ENCODE measurements around the gene TMEM132E. TPM values are rescaled to one million over a fixed set of nuclear protein-coding genes. Genes with fewer than 3 reads are reported as not detected.

The TMEM132E gene
- total RNA-seq, 2 experiments from 2014 or later, result not detected

- Mint-ChIP-seq H3K4me3 (no peak overlapping the region), H3K9me3 (no peaks in the 10 kb centered on the region), H3K27me3 (peaks cover 38% of the 10 kb centered on the region), H3K27ac (no peak overlapping the region), H3K4me1 (ENCODE audit: low read depth) (no peaks in the 10 kb centered on the region), H3K36me3 (no peaks in the 10 kb centered on the region)
- ChIA-PET CTCF (no interaction called here), POLR2A (no interaction called here)
- intact Hi-C loops (cut with micrococcal nuclease), result no loop called here
- DNase-seq, result no peak
Measured at GRCh38 chr17:34589120-34589965, 10.0 kb downstream of the TMEM132E start.

- intact Hi-C loops (cut with micrococcal nuclease), result no loop called here
- Mint-ChIP-seq H3K9me3 (no peaks in the 10 kb centered on the region), H3K27ac (no peak overlapping the region), H3K36me3 (no peaks in the 10 kb centered on the region), H3K4me1 (ENCODE audit: low read depth) (no peaks in the 10 kb centered on the region), H3K4me3 (no peak overlapping the region), H3K27me3 (peaks cover 30% of the 10 kb centered on the region)
- DNase-seq, result no peak
- POLR2A ChIA-PET, result no interaction called here
- CTCF ChIA-PET, result no interaction called here
Measured at GRCh38 chr17:34592002-34592401, 12.6 kb downstream of the TMEM132E start.

- CTCF ChIA-PET, result interaction anchor here (0.6 to 1.4 kb wide), 3 partner anchors 41 to 177 kb away, joined by 3 to 4 read pairs (median 3); no protein-coding TSS in a partner anchor
Measured at GRCh38 chr17:34596920-34597319, 17.5 kb downstream of the TMEM132E start.

DNA sequence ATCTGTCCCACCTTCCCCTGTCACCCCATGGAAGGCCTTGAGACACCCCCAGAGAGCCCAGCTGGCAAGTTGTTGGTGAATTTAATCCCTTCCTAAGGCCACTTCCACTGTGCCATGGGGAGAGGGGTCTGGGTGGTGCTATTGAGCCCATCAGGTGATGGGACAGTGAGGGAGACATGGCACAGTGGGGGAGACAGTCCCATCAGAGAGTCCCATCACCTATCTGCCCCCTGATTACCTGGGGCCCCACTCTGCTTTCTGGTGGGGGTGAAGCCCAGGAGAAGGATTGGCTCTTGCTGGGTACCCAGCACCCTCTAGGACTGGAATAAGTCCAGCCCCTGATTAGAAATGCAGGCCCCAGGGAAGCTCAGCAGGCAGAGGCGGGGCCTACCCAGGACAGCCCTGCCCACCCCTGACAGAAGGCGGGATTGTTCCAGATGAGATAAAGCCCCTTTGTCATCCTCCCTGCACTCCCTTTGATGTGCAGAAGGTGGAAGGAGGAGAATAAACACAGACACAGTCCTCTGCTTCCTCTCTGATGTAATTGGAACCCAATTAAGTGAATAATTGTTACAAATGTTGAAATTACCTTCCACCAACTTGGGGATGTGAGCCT lies 18.9 kb downstream of the TMEM132E start:
- H3K27me3 Mint-ChIP-seq, result peaks cover 12% of the 10 kb centered on the region
- H3K27ac Mint-ChIP-seq, result no peak overlapping the region
- no peaks in the 10 kb centered on the region for H3K4me1 Mint-ChIP-seq (ENCODE audit: low read depth)
- ChIA-PET POLR2A (no interaction called here), CTCF (no interaction called here)
- intact Hi-C loops (cut with micrococcal nuclease), result no loop called here
- no peak for DNase-seq
- no peak overlapping the region for H3K4me3 Mint-ChIP-seq
- H3K9me3 Mint-ChIP-seq, result no peaks in the 10 kb centered on the region
- H3K36me3 Mint-ChIP-seq, result no peaks in the 10 kb centered on the region

More at GRCh38 chr17:34596920-34597319, 17.5 kb downstream of the TMEM132E start:
- no peaks in the 10 kb centered on the region for H3K9me3 Mint-ChIP-seq
- no peak overlapping the region for H3K27ac Mint-ChIP-seq
- no peaks in the 10 kb centered on the region for H3K4me1 Mint-ChIP-seq (ENCODE audit: low read depth)
- intact Hi-C loops (cut with micrococcal nuclease), result no loop called here
- POLR2A ChIA-PET, result no interaction called here
- H3K27me3 Mint-ChIP-seq, result peaks cover 12% of the 10 kb centered on the region
- H3K4me3 Mint-ChIP-seq, result no peak overlapping the region
- H3K36me3 Mint-ChIP-seq, result no peaks in the 10 kb centered on the region
- DNase-seq, result no peak

DNA sequence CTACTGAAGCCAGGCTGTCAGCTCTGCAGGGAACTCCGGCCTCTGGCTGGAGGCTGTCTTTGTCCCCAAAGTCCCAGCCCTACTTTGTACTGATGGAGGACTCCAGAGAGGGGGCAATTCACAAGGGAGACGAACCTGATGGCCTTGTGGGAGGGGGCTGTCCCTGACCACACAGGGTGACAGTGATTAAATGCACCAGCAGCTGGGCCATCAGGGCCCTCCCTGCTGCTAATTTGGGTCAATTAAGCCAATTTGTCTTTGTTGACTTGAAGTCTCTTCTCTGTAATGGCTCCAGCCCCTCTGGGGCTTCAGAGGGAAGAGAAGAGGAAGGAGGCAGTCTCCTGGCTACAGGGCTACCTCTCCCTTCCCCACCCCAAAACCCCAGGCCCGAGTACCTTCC lies 22.0 kb downstream of the TMEM132E start:
- Mint-ChIP-seq H3K27me3 (peaks cover 4% of the 10 kb centered on the region), H3K4me3 (no peak overlapping the region), H3K36me3 (no peaks in the 10 kb centered on the region), H3K27ac (no peak overlapping the region), H3K9me3 (no peaks in the 10 kb centered on the region), H3K4me1 (ENCODE audit: low read depth) (no peaks in the 10 kb centered on the region)
- DNase-seq, result no peak
- intact Hi-C loops (cut with micrococcal nuclease), result no loop called here
- ChIA-PET POLR2A (no interaction called here), CTCF (no interaction called here)

GRCh38 chr17:34603974-34604373 lies 24.6 kb downstream of the TMEM132E start:
- POLR2A ChIA-PET, result no interaction called here
- CTCF ChIA-PET, result interaction anchor here (1.8 kb wide), 1 partner anchor 34 kb away, joined by 6 read pairs; no protein-coding TSS in a partner anchor
- Mint-ChIP-seq H3K36me3 (no peaks in the 10 kb centered on the region), H3K4me1 (ENCODE audit: low read depth) (no peaks in the 10 kb centered on the region), H3K9me3 (no peaks in the 10 kb centered on the region), H3K27ac (no peak overlapping the region), H3K4me3 (no peak overlapping the region), H3K27me3 (peaks cover 15% of the 10 kb centered on the region)
- intact Hi-C loops (cut with micrococcal nuclease), result no loop called here
- DNase-seq, result no peak

- H3K4me3 Mint-ChIP-seq, result no peak overlapping the region
- H3K36me3 Mint-ChIP-seq, result no peaks in the 10 kb centered on the region
- H3K9me3 Mint-ChIP-seq, result no peaks in the 10 kb centered on the region
- H3K27me3 Mint-ChIP-seq, result peaks cover 36% of the 10 kb centered on the region
- intact Hi-C loops (cut with micrococcal nuclease), result no loop called here
- no peak overlapping the region for H3K27ac Mint-ChIP-seq
- POLR2A ChIA-PET, result no interaction called here
- CTCF ChIA-PET, result interaction anchor here (1.1 kb wide), 1 partner anchor 31 kb away, joined by 3 read pairs; no protein-coding TSS in a partner anchor
- DNase-seq, result no peak
- no peaks in the 10 kb centered on the region for H3K4me1 Mint-ChIP-seq (ENCODE audit: low read depth)
Measured at GRCh38 chr17:34606763-34607162, 27.4 kb downstream of the TMEM132E start.

DNA sequence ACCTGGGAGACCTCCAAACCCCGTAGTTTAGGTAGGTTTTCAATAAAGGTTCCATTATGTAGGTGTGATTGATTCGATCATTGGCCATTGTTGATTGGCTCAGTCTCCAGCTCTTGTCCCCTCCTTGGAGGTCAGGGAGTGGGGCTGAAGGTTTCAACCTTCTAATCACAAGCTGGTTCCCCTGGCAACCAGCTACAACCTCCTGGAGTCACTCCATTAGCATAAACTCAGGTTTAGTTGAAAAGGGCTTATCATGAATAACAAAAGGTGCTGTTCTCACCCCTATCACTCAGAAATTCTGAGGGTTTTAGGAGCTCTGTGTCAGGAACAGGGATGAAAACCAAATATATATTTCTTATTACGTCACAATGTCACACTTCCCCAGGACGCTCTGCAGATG lies 28.5 kb downstream of the TMEM132E start:
- no peak for DNase-seq
- ChIA-PET POLR2A (no interaction called here), CTCF (no interaction called here)
- intact Hi-C loops (cut with micrococcal nuclease), result no loop called here
- Mint-ChIP-seq H3K27me3 (peaks cover 41% of the 10 kb centered on the region), H3K4me3 (no peak overlapping the region), H3K27ac (no peak overlapping the region), H3K9me3 (no peaks in the 10 kb centered on the region), H3K4me1 (ENCODE audit: low read depth) (no peaks in the 10 kb centered on the region), H3K36me3 (no peaks in the 10 kb centered on the region)

GRCh38 chr17:34609210-34609609 lies 29.8 kb downstream of the TMEM132E start:
- H3K27me3 Mint-ChIP-seq, result peaks cover 41% of the 10 kb centered on the region
- no peak overlapping the region for H3K27ac Mint-ChIP-seq
- DNase-seq, result no peak
- ChIA-PET POLR2A (no interaction called here), CTCF (no interaction called here)
- intact Hi-C loops (cut with micrococcal nuclease), result no loop called here
- no peaks in the 10 kb centered on the region for H3K36me3 Mint-ChIP-seq
- H3K9me3 Mint-ChIP-seq, result no peaks in the 10 kb centered on the region
- no peaks in the 10 kb centered on the region for H3K4me1 Mint-ChIP-seq (ENCODE audit: low read depth)
- no peak overlapping the region for H3K4me3 Mint-ChIP-seq

GRCh38 chr17:34610039-34610438 lies 30.7 kb downstream of the TMEM132E start:
- Mint-ChIP-seq H3K4me1 (ENCODE audit: low read depth) (no peaks in the 10 kb centered on the region), H3K27ac (no peak overlapping the region), H3K9me3 (no peaks in the 10 kb centered on the region), H3K36me3 (no peaks in the 10 kb centered on the region), H3K4me3 (no peak overlapping the region), H3K27me3 (peaks cover 46% of the 10 kb centered on the region)
- intact Hi-C loops (cut with micrococcal nuclease), result no loop called here
- ChIA-PET CTCF (interaction anchor here (1.0 kb wide), 1 partner anchor 28 kb away, joined by 3 read pairs; no protein-coding TSS in a partner anchor), POLR2A (no interaction called here)
- DNase-seq, result no peak

GRCh38 chr17:34610506-34610905 lies 31.1 kb downstream of the TMEM132E start:
- H3K27ac Mint-ChIP-seq, result no peak overlapping the region
- H3K27me3 Mint-ChIP-seq, result peaks cover 46% of the 10 kb centered on the region
- no peak overlapping the region for H3K4me3 Mint-ChIP-seq
- DNase-seq, result no peak
- H3K4me1 Mint-ChIP-seq (ENCODE audit: low read depth), result no peaks in the 10 kb centered on the region
- no peaks in the 10 kb centered on the region for H3K9me3 Mint-ChIP-seq
- intact Hi-C loops (cut with micrococcal nuclease), result no loop called here
- no peaks in the 10 kb centered on the region for H3K36me3 Mint-ChIP-seq
- CTCF ChIA-PET, result interaction anchor here (1.0 kb wide), 1 partner anchor 28 kb away, joined by 3 read pairs; no protein-coding TSS in a partner anchor
- POLR2A ChIA-PET, result no interaction called here

DNA sequence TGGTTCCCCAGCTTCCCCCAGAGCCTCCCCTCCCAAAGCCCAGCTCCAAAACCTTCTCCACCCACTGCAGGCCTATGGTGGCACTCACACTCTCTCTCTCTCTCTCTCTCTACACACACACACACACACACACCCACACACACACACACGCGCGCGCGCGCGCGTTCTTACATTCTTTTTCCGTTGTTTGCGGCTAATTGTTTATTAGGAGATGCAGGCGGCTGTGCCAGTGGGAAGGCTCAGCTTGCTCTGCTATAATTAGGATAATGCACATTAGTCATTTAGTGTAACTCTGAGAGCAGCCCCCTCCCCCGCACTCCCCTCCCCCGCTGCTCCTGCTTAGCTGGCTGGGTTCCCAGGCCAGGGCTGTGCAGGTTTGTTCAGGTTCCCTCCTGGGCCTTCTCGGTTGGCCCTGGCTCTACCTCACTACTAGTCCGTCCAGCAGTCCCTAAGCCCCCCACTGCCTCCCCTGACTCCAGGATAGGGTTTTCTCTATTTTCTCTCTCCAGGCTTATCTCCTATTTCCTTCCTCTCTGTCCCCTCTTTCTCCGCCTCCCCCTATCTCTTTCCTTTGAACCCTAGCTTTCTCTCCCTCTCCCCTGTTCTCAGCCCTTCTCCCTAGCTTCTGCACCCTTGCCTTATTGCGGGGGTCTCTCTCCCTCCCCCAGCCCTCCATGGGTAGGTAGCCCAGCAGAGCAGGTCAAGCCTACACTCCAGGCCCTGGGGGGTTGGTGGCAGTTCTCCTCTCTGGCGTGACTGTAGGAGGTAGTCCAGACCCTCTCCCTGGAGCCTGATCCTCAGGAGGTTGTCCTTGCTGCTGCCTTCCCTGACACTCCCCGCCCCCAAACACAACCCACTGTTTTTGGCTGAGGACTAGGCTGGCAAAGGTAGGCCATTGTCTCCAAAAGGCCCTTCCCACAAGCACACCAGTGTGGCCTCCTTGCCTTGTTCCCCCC lies 34.0 kb downstream of the TMEM132E start:
- H3K27me3 Mint-ChIP-seq, result peaks cover 38% of the 10 kb centered on the region
- H3K9me3 Mint-ChIP-seq, result no peaks in the 10 kb centered on the region
- intact Hi-C loops (cut with micrococcal nuclease), result no loop called here
- no peak overlapping the region for H3K27ac Mint-ChIP-seq
- no peaks in the 10 kb centered on the region for H3K4me1 Mint-ChIP-seq (ENCODE audit: low read depth)
- POLR2A ChIA-PET, result interaction anchor here (0.6 kb wide), 1 partner anchor 13 kb away, joined by 3 read pairs; no protein-coding TSS in a partner anchor
- H3K4me3 Mint-ChIP-seq, result no peak overlapping the region
- no peaks in the 10 kb centered on the region for H3K36me3 Mint-ChIP-seq
- CTCF ChIA-PET, result no interaction called here
- DNase-seq, result no peak
